ENCODE measurements around the gene FSTL4.

DNA sequence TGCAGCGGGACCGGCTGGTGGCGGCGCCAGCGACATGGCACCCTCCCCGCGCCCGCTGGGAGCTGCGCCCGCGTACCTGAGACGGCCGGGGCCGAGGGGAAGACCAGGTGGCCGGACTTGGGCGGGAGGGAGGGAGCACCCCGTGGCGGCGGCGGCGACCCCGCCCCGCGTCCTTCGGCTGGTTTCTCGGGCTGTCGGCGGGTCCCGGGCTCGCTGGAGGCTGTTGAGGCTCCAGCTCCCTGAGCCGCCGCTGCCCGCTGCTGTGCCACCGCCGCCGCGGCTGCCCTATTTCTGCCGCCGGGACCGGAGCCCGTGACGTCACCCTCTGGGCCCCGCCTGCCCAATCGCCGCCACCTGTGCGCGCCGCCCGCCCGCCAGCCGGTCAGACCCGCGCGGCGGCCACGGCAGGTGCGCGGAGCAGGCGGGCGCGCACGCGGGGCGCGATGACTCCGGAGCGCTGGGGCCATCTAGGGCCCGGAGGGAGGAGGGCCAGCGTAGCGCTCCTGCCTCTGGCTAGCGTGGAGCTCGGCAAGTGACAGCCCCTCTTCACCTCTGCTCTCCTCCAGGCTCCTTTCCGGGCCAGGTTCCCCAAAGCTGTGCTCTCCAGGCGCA is at the start of gene FSTL4:
- TF ChIP-seq, protein P1, sequence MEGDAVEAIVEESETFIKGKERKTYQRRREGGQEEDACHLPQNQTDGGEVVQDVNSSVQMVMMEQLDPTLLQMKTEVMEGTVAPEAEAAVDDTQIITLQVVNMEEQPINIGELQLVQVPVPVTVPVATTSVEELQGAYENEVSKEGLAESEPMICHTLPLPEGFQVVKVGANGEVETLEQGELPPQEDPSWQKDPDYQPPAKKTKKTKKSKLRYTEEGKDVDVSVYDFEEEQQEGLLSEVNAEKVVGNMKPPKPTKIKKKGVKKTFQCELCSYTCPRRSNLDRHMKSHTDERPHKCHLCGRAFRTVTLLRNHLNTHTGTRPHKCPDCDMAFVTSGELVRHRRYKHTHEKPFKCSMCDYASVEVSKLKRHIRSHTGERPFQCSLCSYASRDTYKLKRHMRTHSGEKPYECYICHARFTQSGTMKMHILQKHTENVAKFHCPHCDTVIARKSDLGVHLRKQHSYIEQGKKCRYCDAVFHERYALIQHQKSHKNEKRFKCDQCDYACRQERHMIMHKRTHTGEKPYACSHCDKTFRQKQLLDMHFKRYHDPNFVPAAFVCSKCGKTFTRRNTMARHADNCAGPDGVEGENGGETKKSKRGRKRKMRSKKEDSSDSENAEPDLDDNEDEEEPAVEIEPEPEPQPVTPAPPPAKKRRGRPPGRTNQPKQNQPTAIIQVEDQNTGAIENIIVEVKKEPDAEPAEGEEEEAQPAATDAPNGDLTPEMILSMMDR (IDR thresholded peaks at IDR 0.05), result no peak
- no peak for TF ChIP-seq EP300 (IDR thresholded peaks at IDR 0.05)

Data from ovary (tissue), 3 donors.